Lung (tissue), 12 donors: ENCODE data around the gene C22orf23. TPM values are rescaled to one million over a fixed set of nuclear protein-coding genes. Genes with fewer than 3 reads are reported as not detected.

Source experiments
- ATAC-seq: fragments of 200-7000 bp; cut with Tn5 transposase; one replicate; pipeline ENCODE4 v1.9.1; 2020; ENCODE audit warnings: moderate number of reproducible peaks; ENCODE audit not compliant: insufficient read depth, low FRiP score
- DNase-seq, 3 donors: peaks; one replicate each; pipeline ENCODE4 v3.0.0-alpha.2; 2013 to 2017
- H3K27ac ChIP-seq, 2 donors: one replicate each; pipeline ENCODE4 v1.5.1; 2013; ENCODE audit warnings: mild to moderate bottlenecking in 2 of 2, moderate library complexity in 2 of 2, control low read depth in 1 of 2, inconsistent platforms in 1 of 2, low read depth in 1 of 2, low read length in 1 of 2
- H3K27me3 ChIP-seq, 3 donors: one replicate each; pipeline ENCODE4 v1.5.1; 2013; ENCODE audit warnings: low read length in 2 of 3; ENCODE audit not compliant: control insufficient read depth in 3 of 3, insufficient read depth in 3 of 3
- H3K36me3 ChIP-seq, 4 donors: one replicate each; pipeline ENCODE4 v1.5.1; 2013; ENCODE audit warnings: low read length in 4 of 4, mild to moderate bottlenecking in 1 of 4, moderate library complexity in 1 of 4; ENCODE audit not compliant: control insufficient read depth in 4 of 4, insufficient read depth in 4 of 4
- H3K4me1 ChIP-seq, 5 donors: one replicate each; pipeline ENCODE4 v1.5.1; 2013; ENCODE audit warnings: low read length in 5 of 5, mild to moderate bottlenecking in 2 of 5, moderate library complexity in 1 of 5; ENCODE audit not compliant: control insufficient read depth in 5 of 5, insufficient read depth in 5 of 5
- H3K4me3 ChIP-seq: one replicate; pipeline ENCODE4 v1.5.1; 2013; ENCODE audit warnings: mild to moderate bottlenecking, control low read depth, moderate library complexity
- H3K9ac ChIP-seq, 2 donors: one replicate each; pipeline ENCODE4 v1.5.1; 2013; ENCODE audit warnings: low read length in 2 of 2, control low read depth in 1 of 2; ENCODE audit not compliant: insufficient read depth in 1 of 2
- H3K9me3 ChIP-seq, 4 donors: one replicate each; pipeline ENCODE4 v1.5.1; 2013; ENCODE audit warnings: low read length in 3 of 4, mild to moderate bottlenecking in 1 of 4, moderate library complexity in 1 of 4; ENCODE audit not compliant: control insufficient read depth in 4 of 4, insufficient read depth in 3 of 4
- CTCF ChIP-seq: IDR thresholded peaks from 2 replicates; pipeline ENCODE4 v1.5.1; 2012; ENCODE audit warnings: mild to moderate bottlenecking; ENCODE audit errors: control extremely low read depth, extremely low read depth
- WGBS, 2 donors: extraction: QIAGEN DNeasy Blood & Tissue Kit; methylation state at CpG; one replicate each; pipeline ENCODE4 v1.1.7; 2013; 5-methylcytosine and 5-hydroxymethylcytosine counted together
- polyA plus RNA-seq, 2 donors: library from polyadenylated mRNA; stranded (reverse); fragments of 200-250 nt; gene quantifications; one replicate each; pipeline ENCODE4 v1.2.1, GENCODE V29; 2013
- total RNA-seq, 2 donors: library from RNA; depleted of rRNA in 1 of 2; stranded (reverse); fragments of >200 nt in 1 of 2; gene quantifications; one replicate each; pipeline ENCODE4 v1.2.1, GENCODE V29; 2014 to 2021
- donor health status: control.
- donor health status: control.
- donor health status: Bipolar disorder and iron deficiency.
- donor health status: healthy.
- donor health status: DM: yes; HTN: yes; CAD: no.

The C22orf23 gene
- total and polyA plus RNA-seq, 4 donors, result 1.1 to 4.2 (median 1.5) TPM

DNA sequence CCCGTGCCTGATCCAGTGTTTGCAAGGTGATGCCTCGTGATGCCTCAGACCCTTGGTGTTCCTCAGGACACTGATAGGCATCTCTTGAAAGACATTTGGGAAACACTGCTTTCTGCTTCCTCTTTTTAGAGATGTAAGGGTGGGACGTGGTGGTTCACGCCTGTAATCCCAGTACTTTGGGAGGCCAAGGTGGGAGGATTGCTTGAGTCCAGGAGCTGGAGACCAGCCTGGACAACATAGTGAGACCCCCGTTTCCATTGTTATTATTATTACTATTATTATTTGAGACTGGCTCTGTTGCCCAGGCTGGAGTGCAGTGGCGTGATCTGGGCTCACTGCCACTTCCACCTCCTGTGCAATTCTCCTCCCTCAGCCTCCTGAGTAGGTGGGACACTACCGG, 37.5 kb upstream of the C22orf23 start:
- no peak overlapping the region for H3K4me3 ChIP-seq
- no peaks in the 10 kb centered on the region for H3K9me3 ChIP-seq
- no peak overlapping the region for H3K9ac ChIP-seq
- no peak for TF ChIP-seq CTCF
- ATAC-seq (no peak), DNase-seq (no peak)
- H3K4me1 ChIP-seq, result peaks cover 0 to 11% (median 0%) of the 10 kb centered on the region in 5 donors
- no peaks in the 10 kb centered on the region for H3K27me3 ChIP-seq
- H3K27ac ChIP-seq, result no peak overlapping the region
- H3K36me3 ChIP-seq, result peaks cover 0 to 7% (median 0%) of the 10 kb centered on the region in 4 donors
- WGBS, 2 donors, result 84 to 89% methylated on average over 7 of the region's 7 CpGs

- no peak for TF ChIP-seq CTCF
- H3K4me1 ChIP-seq, result peaks cover 0 to 11% (median 0%) of the 10 kb centered on the region in 5 donors
- no peak overlapping the region for H3K9ac ChIP-seq
- ATAC-seq (no peak), DNase-seq (peak; percentile 54 to 76 (median 75))
- H3K36me3 ChIP-seq, result peaks cover 0 to 7% (median 0%) of the 10 kb centered on the region in 4 donors
- no peak overlapping the region for H3K27ac ChIP-seq
- H3K4me3 ChIP-seq, result no peak overlapping the region
- WGBS, 2 donors, result 76 to 88% methylated on average over 5 of the region's 5 CpGs
- H3K9me3 ChIP-seq, result no peaks in the 10 kb centered on the region
- no peaks in the 10 kb centered on the region for H3K27me3 ChIP-seq
These were observed 36.9 kb upstream of the C22orf23 start for GRCh38 chr22:37990301-37990700.

DNA sequence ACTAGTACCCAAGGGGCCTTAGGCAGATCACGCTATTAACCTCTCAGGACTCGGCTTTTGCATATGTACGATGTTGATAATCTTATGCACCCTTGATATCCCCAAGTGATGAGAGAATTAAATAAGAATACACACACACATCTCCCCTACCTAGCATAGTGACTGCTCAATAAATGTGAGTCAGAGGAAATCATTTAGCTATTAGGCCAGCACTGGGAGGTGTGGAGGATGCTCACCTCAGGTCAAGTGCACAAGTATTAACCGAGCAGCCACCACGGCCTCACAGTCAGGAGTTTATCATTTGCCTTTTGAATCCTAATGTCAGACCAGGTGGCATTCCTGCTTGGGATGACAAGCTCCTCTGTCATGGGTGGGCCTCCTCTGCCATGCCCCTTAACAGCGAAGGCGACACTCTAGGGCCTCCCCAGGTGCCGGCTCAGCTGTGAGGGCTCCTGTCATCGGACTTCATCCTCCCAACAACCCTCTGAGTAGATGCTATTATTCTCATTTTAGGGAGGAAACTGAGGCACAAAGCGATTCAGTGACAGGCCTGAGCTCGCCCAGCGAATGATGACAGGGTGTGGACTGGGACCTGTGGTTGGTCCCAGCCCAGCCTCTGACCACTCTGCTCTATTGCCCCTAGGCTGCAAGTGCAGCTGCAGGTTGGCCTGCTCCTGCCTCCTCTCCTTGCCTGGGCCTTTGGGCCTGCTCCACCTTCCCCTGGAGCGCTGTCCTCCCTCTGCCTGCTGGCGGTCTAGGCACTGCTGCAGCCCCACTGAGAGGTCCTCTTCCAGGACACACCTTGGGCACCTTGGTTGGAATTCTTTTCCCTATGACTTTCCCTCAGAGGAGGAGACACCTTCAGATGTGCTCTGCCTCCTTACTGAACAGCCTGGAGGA, 36.0 kb upstream of the C22orf23 start:
- H3K9ac ChIP-seq, result no peak overlapping the region
- H3K27me3 ChIP-seq, result no peaks in the 10 kb centered on the region
- no peaks in the 10 kb centered on the region for H3K9me3 ChIP-seq
- H3K4me1 ChIP-seq, result peaks cover 0 to 11% (median 0%) of the 10 kb centered on the region in 5 donors
- ATAC-seq (no peak), DNase-seq (no peak)
- no peak overlapping the region for H3K27ac ChIP-seq
- H3K36me3 ChIP-seq, result peaks cover 0 to 7% (median 0%) of the 10 kb centered on the region in 4 donors
- no peak overlapping the region for H3K4me3 ChIP-seq
- WGBS, 2 donors, result 88 to 93% methylated on average over 14 of the region's 14 CpGs
- no peak for TF ChIP-seq CTCF
